PC-9 (cell line): Measurements from ENCODE around the gene STX8. TPM values are rescaled to one million over a fixed set of nuclear protein-coding genes. Genes with fewer than 3 reads are reported as not detected.

Experiments used
- BruUV-seq: library from RNA; stranded (reverse); fragments of 400-500 nt; replicated peaks from 2 replicates; lab custom pipeline; 2021; lab: Mats Ljungman, UMichigan
- CTCF ChIA-PET: fragments of 300-600 bp; sonication (Branson Sonifier 250); formaldehyde crosslinking; loops from one replicate; lab custom pipeline; 2022; ENCODE audit warnings: antibody characterized with exemption; lab: Charles Lee
- POLR2A ChIA-PET: fragments of 300-600 bp; sonication (Branson Sonifier 250); formaldehyde crosslinking; loops from one replicate; lab custom pipeline; 2022; ENCODE audit warnings: antibody characterized with exemption; ENCODE audit not compliant: unreplicated experiment; lab: Charles Lee
- DNase-seq, 2 experiments: peaks; one replicate each; pipeline versions ENCODE4 v3.0.0 to v3.0.0-alpha.2; 2015 to 2022; ENCODE audit warnings: mixed read lengths in 1 of 2
- H2AFZ ChIP-seq: fragments of 200-600 bp; sonication (generic); 2 replicates; pipeline ENCODE4 v1.8.1; 2017; ENCODE audit warnings: antibody characterized with exemption
- H3F3A ChIP-seq: fragments of 200-600 bp; sonication (generic); 2 replicates; pipeline ENCODE4 v1.8.1; 2017; ENCODE audit warnings: antibody characterized with exemption, mild to moderate bottlenecking, low read depth; ENCODE audit not compliant: insufficient read depth
- H3K27ac ChIP-seq: fragments of 200-600 bp; sonication (generic); 2 replicates; pipeline ENCODE4 v1.6.1; 2016; ENCODE audit warnings: mixed run types
- H3K27me3 ChIP-seq: fragments of 200-600 bp; sonication (generic); 2 replicates; pipeline ENCODE4 v1.6.1; 2016; ENCODE audit warnings: low read depth, mixed run types; ENCODE audit not compliant: insufficient read depth
- H3K36me3 ChIP-seq: fragments of 200-600 bp; sonication (generic); 2 replicates; pipeline ENCODE4 v1.6.1; 2016; ENCODE audit warnings: low read depth, mixed run types
- H3K4me1 ChIP-seq: fragments of 200-600 bp; sonication (generic); replicated peaks from 2 replicates; pipeline ENCODE4 v1.6.1; 2016; ENCODE audit warnings: mixed run types; ENCODE audit not compliant: insufficient read depth
- H3K4me2 ChIP-seq: fragments of 200-600 bp; sonication (generic); 2 replicates; pipeline ENCODE4 v1.6.1; 2017; ENCODE audit warnings: mixed run types
- H3K4me3 ChIP-seq: fragments of 200-600 bp; sonication (generic); 2 replicates; pipeline ENCODE4 v1.6.1; 2016; ENCODE audit warnings: mixed run types
- H3K79me2 ChIP-seq: fragments of 200-600 bp; sonication (generic); 2 replicates; pipeline ENCODE4 v1.6.1; 2017; ENCODE audit warnings: low read depth, mixed run types
- H3K9me2 ChIP-seq: fragments of 200-600 bp; sonication (generic); 2 replicates; pipeline ENCODE4 v1.8.1; 2017; ENCODE audit warnings: mild to moderate bottlenecking; ENCODE audit not compliant: insufficient read depth
- H3K9me3 ChIP-seq: fragments of 200-600 bp; sonication (generic); 2 replicates; pipeline ENCODE4 v1.8.1; 2016; ENCODE audit warnings: low read depth; ENCODE audit not compliant: insufficient read depth
- H4K20me1 ChIP-seq: fragments of 200-600 bp; sonication (generic); 2 replicates; pipeline ENCODE4 v1.8.1; 2017; ENCODE audit not compliant: insufficient read depth
- CTCF ChIP-seq: fragments of 200-600 bp; sonication (generic); conservative IDR thresholded peaks from 2 replicates; pipeline ENCODE4 v1.6.1; 2017; ENCODE audit warnings: mixed run types, antibody characterized with exemption, mild to moderate bottlenecking, moderate library complexity
- EZH2 ChIP-seq: fragments of 200-600 bp; sonication (generic); IDR thresholded peaks from 2 replicates; pipeline ENCODE4 v1.8.0; 2017; ENCODE audit warnings: antibody characterized with exemption, low read depth
- intact Hi-C: fragments of 100-400 bp; cut with micrococcal nuclease; formaldehyde crosslinking; loops from one replicate; pipeline ENCODE4 v1.10.0; 2022; ENCODE audit not compliant: unreplicated experiment
- total RNA-seq: library from RNA; stranded (reverse); gene quantifications from 2 replicates; pipeline ENCODE4 v1.2.3, GENCODE V29; 2021

Gene STX8
- total RNA-seq, 1 experiment from 2014 or later, result 60.6 TPM

DNA sequence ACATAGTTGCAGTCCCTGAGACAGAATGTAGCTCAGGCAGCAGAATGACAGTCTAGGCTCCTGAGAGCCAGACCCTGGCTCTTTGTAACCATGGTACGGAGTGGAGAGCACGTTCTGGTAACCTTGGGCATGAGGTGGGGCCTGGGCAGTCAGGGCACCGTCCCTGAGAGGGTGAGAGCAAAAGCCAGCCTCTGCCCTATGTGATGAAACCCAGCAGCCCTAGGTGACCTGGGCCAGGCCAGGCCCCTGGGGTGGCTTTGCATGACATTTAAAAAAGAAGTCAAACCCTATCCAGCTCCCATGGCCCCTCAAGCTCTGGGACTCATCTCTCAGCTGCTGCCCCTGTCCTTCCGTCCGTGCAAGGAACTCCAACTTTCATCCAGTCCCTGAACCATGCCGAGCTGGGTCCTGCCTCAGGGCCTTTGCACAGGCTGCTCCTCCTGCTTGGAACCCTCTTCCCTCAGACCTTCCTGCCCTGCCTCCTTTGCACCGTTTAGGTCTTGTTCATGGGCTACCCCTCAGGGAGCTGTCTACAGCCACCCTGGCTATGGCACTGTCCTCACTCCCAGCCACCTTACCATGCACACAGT is 365.7 kb downstream of the STX8 start:
- no peak for TF ChIP-seq CTCF
- no peak for TF ChIP-seq EZH2
- CTCF ChIA-PET, result no interaction called here
- intact Hi-C loops, result no loop called here

DNA sequence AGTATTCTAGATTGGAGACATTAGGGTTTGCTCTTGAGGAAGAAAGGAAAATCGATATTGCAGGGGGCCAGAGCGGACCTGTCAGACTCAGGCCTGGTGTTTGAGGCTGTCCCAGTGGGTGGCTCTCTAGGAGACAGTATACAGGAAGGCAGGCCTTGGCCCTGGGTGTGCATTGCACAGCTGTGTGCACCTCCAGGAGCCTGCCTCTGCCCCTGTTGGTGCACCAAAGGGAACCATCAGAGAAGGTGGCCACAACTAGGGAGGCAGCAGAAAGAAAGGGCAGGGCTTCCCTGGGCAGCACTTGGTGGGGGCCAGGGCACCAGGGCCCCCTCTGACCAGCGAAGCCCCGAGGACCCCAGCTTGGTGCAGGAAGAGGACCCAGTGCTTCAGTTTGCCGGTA is 366.3 kb downstream of the STX8 start:
- no peaks in the 10 kb centered on the region for H3K4me1 ChIP-seq
- ChIA-PET POLR2A (no interaction called here), CTCF (no interaction called here)
- no peaks in the 10 kb centered on the region for H3K79me2 ChIP-seq
- no TSS peak for BruUV-seq
- H3K9me2 ChIP-seq, result no peaks in the 10 kb centered on the region
- intact Hi-C loops, result no loop called here
- no peaks in the 10 kb centered on the region for H4K20me1 ChIP-seq
- TF ChIP-seq CTCF, result no peak
- no peak for TF ChIP-seq EZH2
- no peak overlapping the region for H3K4me3 ChIP-seq
- no peak overlapping the region for H3K27ac ChIP-seq
- no peak overlapping the region for H2AFZ ChIP-seq
- no peaks in the 10 kb centered on the region for H3F3A ChIP-seq
- no peaks in the 10 kb centered on the region for H3K9me3 ChIP-seq
- DNase-seq, result no peak
- H3K4me2 ChIP-seq, result no peak overlapping the region
- no peaks in the 10 kb centered on the region for H3K27me3 ChIP-seq
- no peaks in the 10 kb centered on the region for H3K36me3 ChIP-seq

More for the DNA sequence above, 365.7 kb downstream of the STX8 start:
- H3K9me2 ChIP-seq, result no peaks in the 10 kb centered on the region
- no peaks in the 10 kb centered on the region for H4K20me1 ChIP-seq
- no peaks in the 10 kb centered on the region for H3K36me3 ChIP-seq
- no peaks in the 10 kb centered on the region for H3K9me3 ChIP-seq
- no peaks in the 10 kb centered on the region for H3K4me1 ChIP-seq
- H3F3A ChIP-seq, result no peaks in the 10 kb centered on the region
- no peak overlapping the region for H3K27ac ChIP-seq
- no peaks in the 10 kb centered on the region for H3K79me2 ChIP-seq
- no peak overlapping the region for H3K4me3 ChIP-seq
- BruUV-seq, result no TSS peak
- H2AFZ ChIP-seq, result no peak overlapping the region
- H3K27me3 ChIP-seq, result no peaks in the 10 kb centered on the region
- POLR2A ChIA-PET, result no interaction called here
- DNase-seq, result no peak
- H3K4me2 ChIP-seq, result no peak overlapping the region

- Histone ChIP-seq H3F3A (no peaks in the 10 kb centered on the region), H3K79me2 (no peaks in the 10 kb centered on the region), H2AFZ (no peak overlapping the region), H3K27me3 (no peaks in the 10 kb centered on the region), H3K4me2 (no peak overlapping the region), H3K9me2 (no peaks in the 10 kb centered on the region), H3K36me3 (no peaks in the 10 kb centered on the region), H3K4me1 (no peaks in the 10 kb centered on the region), H3K4me3 (no peak overlapping the region), H4K20me1 (no peaks in the 10 kb centered on the region), H3K27ac (no peak overlapping the region), H3K9me3 (no peaks in the 10 kb centered on the region)
- DNase-seq, result no peak
- BruUV-seq, result no TSS peak
- no peak for TF ChIP-seq EZH2
- TF ChIP-seq CTCF, result no peak
- intact Hi-C loops, result no loop called here
- ChIA-PET POLR2A (no interaction called here), CTCF (no interaction called here)
Observed at GRCh38 chr17:9208381-9209105, 367.1 kb downstream of the STX8 start.
